Skin of body (tissue), 2 donors: Measurements from ENCODE around the gene PTGIS. TPM values are rescaled to one million over a fixed set of nuclear protein-coding genes. Genes with fewer than 3 reads are reported as not detected.

Experiments used
- DNase-seq: peaks from one replicate; lab custom pipeline; 2025; lab: John Stamatoyannopoulos, UW
- total RNA-seq: library from RNA; depleted of rRNA; stranded (reverse); fragments of >200 nt; gene quantifications from one replicate; pipeline ENCODE4 v1.2.3, GENCODE V29; 2014

PTGIS gene
- total RNA-seq, 1 donor from 2014 or later, result 14.0 TPM

GRCh38 chr20:49532285-49532946 lies 35.5 kb downstream of the PTGIS start:
- DNase-seq, result no peak

- DNase-seq, result no peak
Measured at GRCh38 chr20:49529470-49529869, 38.5 kb downstream of the PTGIS start.

GRCh38 chr20:49526568-49526967 lies 41.4 kb downstream of the PTGIS start:
- no peak for DNase-seq

- no peak for DNase-seq
Measured at GRCh38 chr20:49526056-49526455, 41.9 kb downstream of the PTGIS start.

GRCh38 chr20:49523767-49524360 lies 44.1 kb downstream of the PTGIS start:
- DNase-seq, result no peak

- DNase-seq, result no peak
Measured at GRCh38 chr20:49521356-49521755, 46.6 kb downstream of the PTGIS start.

- DNase-seq, result no peak
Measured at GRCh38 chr20:49519777-49520359, 48.1 kb downstream of the PTGIS start.

- no peak for DNase-seq
Measured at GRCh38 chr20:49519212-49519712, 48.7 kb downstream of the PTGIS start.

GRCh38 chr20:49518576-49518975 lies 49.4 kb downstream of the PTGIS start:
- no peak for DNase-seq

- no peak for DNase-seq
Measured at GRCh38 chr20:49517805-49518100, 50.2 kb downstream of the PTGIS start.

GRCh38 chr20:49516916-49517804 lies 50.8 kb downstream of the PTGIS start:
- no peak for DNase-seq

GRCh38 chr20:49515586-49515985 lies 52.4 kb downstream of the PTGIS start:
- no peak for DNase-seq

- no peak for DNase-seq
Measured at GRCh38 chr20:49513517-49513916, 54.4 kb downstream of the PTGIS start.

- DNase-seq, result no peak
Measured at GRCh38 chr20:49513009-49513408, 54.9 kb downstream of the PTGIS start.

- no peak for DNase-seq
Measured at GRCh38 chr20:49511788-49512525, 56.0 kb downstream of the PTGIS start.

- no peak for DNase-seq
Measured at GRCh38 chr20:49510562-49511122, 57.3 kb downstream of the PTGIS start.

GRCh38 chr20:49508435-49509199 lies 59.3 kb downstream of the PTGIS start:
- DNase-seq, result peak; percentile 23

- DNase-seq, result no peak
Measured at GRCh38 chr20:49507741-49508434, 60.0 kb downstream of the PTGIS start.

- DNase-seq, result no peak
Measured at GRCh38 chr20:49505518-49505917, 62.4 kb downstream of the PTGIS start.

- DNase-seq, result no peak
Measured at GRCh38 chr20:49503176-49503575, 64.8 kb downstream of the PTGIS start.
